Spleen (tissue), 7 donors: ENCODE results near the gene CDON.

Experiments used
- CTCF ChIP-seq, 11 experiments: fragments of 200-600 bp in 7 of 11; fragments of 450-650 bp in 4 of 11; sonication (generic) in 4 of 11; IDR thresholded peaks in 8 of 11; conservative IDR thresholded peaks in 3 of 11; 1 replicate in 7 of 11; 2 replicates in 4 of 11; pipeline versions ENCODE4 v1.4.0 to v1.8.0; 2016 to 2021; ENCODE audit warnings: antibody characterized with exemption in 11 of 11, inconsistent platforms in 4 of 11, mild to moderate bottlenecking in 1 of 11
- POLR2A ChIP-seq, 3 donors: fragments of 450-650 bp; IDR thresholded peaks; one replicate each; pipeline ENCODE4 v1.5.1; 2017; ENCODE audit warnings: antibody characterized with exemption in 3 of 3, mild to moderate bottlenecking in 1 of 3
- POLR2AphosphoS5 ChIP-seq, 3 donors: sonication (generic); formaldehyde crosslinking; IDR thresholded peaks; one replicate each; pipeline ENCODE4 v1.5.1; 2017; ENCODE audit warnings: antibody characterized with exemption in 3 of 3
- donor health status: DM: no; HTN: no; CAD: no; lungs with moderate emphysema.
- donor health status: DM: no; HTN: no; CAD: no.
- donor health status: DM: no; HTN: no; CAD: no.

GRCh38 chr11:125951731-125952130, 110.9 kb downstream of the CDON start:
- no peak for TF ChIP-seq CTCF (IDR thresholded peaks at IDR 0.05 in 8 of 11, conservative IDR thresholded peaks at IDR 0.05 in 3 of 11)
- no peak for TF ChIP-seq POLR2A (IDR thresholded peaks at IDR 0.05)
- TF ChIP-seq POLR2AphosphoS5 (IDR thresholded peaks at IDR 0.05): no peak
